ENCODE results near the gene CCDC28B.

Gene CCDC28B

DNA sequence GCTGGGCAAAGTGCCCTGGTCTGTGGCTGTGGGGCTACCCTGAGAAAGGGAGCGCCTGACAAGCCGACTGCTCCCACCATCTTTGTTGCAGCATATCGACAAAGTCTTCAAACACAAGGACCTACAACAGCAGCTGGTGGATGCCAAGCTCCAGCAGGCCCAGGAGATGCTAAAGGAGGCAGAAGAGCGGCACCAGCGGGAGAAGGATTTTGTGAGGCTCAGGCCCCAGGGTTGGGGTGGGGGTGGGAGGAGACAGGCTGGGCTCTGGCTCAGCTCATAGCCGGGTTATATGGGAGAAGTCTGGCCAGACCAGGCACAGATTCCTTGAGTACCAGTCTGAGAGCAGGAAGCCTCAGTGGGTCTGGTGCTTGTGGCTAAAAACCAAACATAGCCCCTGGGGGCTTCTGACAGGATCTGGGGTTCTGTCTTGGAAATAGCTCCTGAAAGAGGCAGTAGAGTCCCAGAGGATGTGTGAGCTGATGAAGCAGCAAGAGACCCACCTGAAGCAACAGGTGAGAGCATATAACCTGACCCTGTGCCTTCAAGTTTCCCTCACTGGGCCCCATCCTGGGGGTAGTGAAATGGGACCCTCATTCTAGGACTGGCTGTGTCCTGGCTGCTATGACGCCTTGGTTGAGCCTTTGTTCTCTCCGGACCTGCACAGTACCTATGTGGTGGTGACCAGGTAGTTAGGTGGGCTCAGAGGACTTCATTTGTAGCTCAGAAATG, 8.0 kb upstream of the CCDC28B start:
- in situ Hi-C loops (cut with MboI; ENCODE audit: low sequenced_read_pairs, unreplicated experiment): no loop called here
- TF ChIP-seq, protein P1, sequence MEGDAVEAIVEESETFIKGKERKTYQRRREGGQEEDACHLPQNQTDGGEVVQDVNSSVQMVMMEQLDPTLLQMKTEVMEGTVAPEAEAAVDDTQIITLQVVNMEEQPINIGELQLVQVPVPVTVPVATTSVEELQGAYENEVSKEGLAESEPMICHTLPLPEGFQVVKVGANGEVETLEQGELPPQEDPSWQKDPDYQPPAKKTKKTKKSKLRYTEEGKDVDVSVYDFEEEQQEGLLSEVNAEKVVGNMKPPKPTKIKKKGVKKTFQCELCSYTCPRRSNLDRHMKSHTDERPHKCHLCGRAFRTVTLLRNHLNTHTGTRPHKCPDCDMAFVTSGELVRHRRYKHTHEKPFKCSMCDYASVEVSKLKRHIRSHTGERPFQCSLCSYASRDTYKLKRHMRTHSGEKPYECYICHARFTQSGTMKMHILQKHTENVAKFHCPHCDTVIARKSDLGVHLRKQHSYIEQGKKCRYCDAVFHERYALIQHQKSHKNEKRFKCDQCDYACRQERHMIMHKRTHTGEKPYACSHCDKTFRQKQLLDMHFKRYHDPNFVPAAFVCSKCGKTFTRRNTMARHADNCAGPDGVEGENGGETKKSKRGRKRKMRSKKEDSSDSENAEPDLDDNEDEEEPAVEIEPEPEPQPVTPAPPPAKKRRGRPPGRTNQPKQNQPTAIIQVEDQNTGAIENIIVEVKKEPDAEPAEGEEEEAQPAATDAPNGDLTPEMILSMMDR (IDR thresholded peaks at IDR 0.05; ENCODE audit: borderline replicate concordance, control extremely low read depth, extremely low read depth, insufficient read depth, missing control alignments): no peak
- no peak for DNase-seq (ENCODE audit: low spot score)

DNA sequence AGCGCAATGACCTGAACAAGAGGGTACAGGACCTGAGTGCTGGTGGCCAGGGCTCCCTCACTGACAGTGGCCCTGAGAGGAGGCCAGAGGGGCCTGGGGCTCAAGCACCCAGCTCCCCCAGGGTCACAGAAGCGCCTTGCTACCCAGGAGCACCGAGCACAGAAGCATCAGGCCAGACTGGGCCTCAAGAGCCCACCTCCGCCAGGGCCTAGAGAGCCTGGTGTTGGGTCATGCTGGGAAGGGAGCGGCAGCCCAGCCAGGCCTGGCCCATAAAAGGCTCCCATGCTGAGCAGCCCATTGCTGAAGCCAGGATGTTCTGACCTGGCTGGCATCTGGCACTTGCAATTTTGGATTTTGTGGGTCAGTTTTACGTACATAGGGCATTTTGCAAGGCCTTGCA, 5.4 kb upstream of the CCDC28B start:
- no peak for DNase-seq (ENCODE audit: low spot score)
- TF ChIP-seq, protein P1 (IDR thresholded peaks at IDR 0.05; ENCODE audit: borderline replicate concordance, control extremely low read depth, extremely low read depth, insufficient read depth, missing control alignments): no peak
- in situ Hi-C loops (cut with MboI; ENCODE audit: low sequenced_read_pairs, unreplicated experiment): no loop called here

- in situ Hi-C loops (cut with MboI; ENCODE audit: low sequenced_read_pairs, unreplicated experiment): no loop called here
- TF ChIP-seq, protein P1 (IDR thresholded peaks at IDR 0.05; ENCODE audit: borderline replicate concordance, control extremely low read depth, extremely low read depth, insufficient read depth, missing control alignments): no peak
- no peak for DNase-seq (ENCODE audit: low spot score)
Measured at GRCh38 chr1:32195531-32195930, 4.9 kb upstream of the CCDC28B start.

DNA sequence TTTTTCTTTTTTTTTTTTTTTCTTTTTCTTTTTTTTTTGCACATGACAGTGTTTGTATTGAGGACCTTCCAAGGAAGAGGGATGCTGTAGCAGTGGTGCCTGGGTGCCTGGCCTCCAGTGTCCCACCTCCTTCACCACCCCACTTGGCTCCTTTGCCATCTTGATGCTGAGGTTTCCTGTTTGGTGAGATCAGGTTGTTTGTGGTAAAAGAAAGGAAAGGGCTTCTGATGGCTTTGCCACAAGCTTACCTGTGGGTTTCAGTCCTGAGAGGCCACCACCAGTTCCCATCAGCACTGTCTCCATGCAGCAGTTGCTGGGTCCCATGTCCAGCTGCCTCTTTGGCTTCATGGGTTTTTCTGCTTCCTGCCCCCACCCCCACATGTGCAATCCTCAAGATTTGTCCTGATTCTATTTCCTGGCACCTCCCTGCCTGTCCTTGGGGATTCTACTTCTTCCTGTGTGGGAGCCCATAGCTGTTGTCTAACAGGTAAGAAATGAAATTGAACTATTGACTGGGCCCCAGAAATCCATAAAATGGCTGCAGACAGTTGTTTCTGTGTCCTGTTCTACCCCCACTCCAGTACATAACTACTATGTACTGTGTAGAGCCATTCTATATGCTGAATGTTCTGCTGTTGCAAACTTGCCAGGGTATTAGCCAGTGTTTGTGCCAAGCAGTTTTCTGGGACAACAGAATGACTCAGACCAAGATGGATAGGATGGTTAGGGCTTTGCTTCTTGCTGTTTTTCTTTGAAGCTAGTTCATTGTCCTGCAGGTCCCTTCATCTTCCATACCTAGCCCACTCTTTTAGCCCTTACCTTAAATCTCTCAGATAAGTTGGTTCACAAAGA, 4.2 kb upstream of the CCDC28B start:
- in situ Hi-C loops (cut with MboI; ENCODE audit: low sequenced_read_pairs, unreplicated experiment): no loop called here
- DNase-seq (ENCODE audit: low spot score): no peak
- TF ChIP-seq, protein P1 (IDR thresholded peaks at IDR 0.05; ENCODE audit: borderline replicate concordance, control extremely low read depth, extremely low read depth, insufficient read depth, missing control alignments): no peak

GRCh38 chr1:32197074-32197473, 3.3 kb upstream of the CCDC28B start:
- TF ChIP-seq, protein P1 (IDR thresholded peaks at IDR 0.05; ENCODE audit: borderline replicate concordance, control extremely low read depth, extremely low read depth, insufficient read depth, missing control alignments): no peak
- in situ Hi-C loops (cut with MboI; ENCODE audit: low sequenced_read_pairs, unreplicated experiment): no loop called here
- DNase-seq (ENCODE audit: low spot score): no peak

DNA sequence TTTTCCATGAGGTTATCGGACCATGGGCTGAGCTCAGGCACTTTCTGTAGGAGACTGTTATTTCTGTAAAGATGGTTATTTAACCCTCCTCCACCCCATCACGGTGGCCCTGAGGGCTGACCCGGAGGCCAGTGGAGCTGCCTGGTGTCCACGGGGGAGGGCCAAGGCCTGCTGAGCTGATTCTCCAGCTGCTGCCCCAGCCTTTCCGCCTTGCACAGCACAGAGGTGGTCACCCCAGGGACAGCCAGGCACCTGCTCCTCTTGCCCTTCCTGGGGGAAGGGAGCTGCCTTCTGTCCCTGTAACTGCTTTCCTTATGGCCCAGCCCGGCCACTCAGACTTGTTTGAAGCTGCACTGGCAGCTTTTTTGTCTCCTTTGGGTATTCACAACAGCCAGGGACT, 2.6 kb upstream of the CCDC28B start:
- TF ChIP-seq, protein P1 (IDR thresholded peaks at IDR 0.05; ENCODE audit: borderline replicate concordance, control extremely low read depth, extremely low read depth, insufficient read depth, missing control alignments): no peak
- no peak for DNase-seq (ENCODE audit: low spot score)
- in situ Hi-C loops (cut with MboI; ENCODE audit: low sequenced_read_pairs, unreplicated experiment): no loop called here
